ENCODE data around the gene IQGAP2.
"Not testable (repeated sequence)": the region's sequence is repeated elsewhere in the genome, so short reads cannot be mapped to it uniquely, and the experiment has no call there.

IQGAP2 gene

GRCh38 chr5:76500633-76501393 lies 97.7 kb downstream of the IQGAP2 start:
- peak; percentile 20 for DNase-seq (ENCODE audit: low read depth)

GRCh38 chr5:76503929-76504328 lies 100.8 kb downstream of the IQGAP2 start:
- DNase-seq (ENCODE audit: low read depth), result no peak

DNA sequence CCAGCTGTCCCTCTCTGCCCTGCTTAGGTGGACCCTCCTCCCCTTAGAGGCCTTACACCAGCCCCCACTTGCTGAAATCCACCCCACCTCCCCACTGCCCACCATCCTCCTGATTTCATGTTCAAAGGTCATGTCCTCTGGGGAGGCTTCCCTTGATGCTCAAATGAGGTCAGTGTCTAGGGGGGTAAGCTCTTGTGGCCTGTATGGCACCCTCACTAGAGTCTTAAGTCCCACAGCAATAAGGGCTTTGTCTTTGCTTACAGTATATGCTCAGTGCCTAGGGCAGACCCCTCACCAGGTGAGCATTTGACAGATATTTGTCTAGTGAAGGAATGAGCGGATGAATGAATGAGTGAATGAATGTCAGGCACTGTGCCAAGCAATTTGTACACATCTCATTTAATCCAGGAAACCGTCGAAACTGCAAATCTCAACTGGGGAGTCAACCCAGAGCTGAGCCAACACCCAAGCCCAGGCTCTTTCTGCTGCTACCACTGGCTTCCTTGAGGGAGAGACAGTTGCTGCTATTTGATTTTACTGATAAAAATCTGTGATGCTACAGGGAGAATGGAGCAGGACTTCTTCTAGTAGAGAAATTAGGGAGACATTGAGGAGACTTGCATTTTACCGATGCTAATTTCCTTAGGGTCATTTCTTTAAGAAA lies 101.9 kb downstream of the IQGAP2 start:
- DNase-seq (ENCODE audit: low read depth), result no peak

DNA sequence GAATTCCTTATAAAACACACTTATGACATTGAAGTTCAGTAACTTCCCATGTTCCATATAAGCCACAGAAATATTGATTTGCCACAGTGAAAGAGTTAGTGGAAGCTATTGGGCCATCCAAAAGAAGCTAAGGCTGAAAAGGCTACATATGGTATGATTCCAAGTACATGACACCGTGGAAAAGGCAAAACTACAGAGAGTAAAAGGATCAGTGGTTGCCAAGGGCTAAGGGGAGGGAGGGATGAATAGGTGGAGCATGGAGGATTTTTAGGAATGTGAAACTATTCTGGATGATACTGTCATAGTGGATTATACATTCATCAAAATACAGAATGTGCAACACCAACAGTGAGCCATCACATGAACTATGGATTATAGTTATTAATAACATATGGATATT lies 110.4 kb downstream of the IQGAP2 start:
- DNase-seq (ENCODE audit: low read depth), result no peak

DNA sequence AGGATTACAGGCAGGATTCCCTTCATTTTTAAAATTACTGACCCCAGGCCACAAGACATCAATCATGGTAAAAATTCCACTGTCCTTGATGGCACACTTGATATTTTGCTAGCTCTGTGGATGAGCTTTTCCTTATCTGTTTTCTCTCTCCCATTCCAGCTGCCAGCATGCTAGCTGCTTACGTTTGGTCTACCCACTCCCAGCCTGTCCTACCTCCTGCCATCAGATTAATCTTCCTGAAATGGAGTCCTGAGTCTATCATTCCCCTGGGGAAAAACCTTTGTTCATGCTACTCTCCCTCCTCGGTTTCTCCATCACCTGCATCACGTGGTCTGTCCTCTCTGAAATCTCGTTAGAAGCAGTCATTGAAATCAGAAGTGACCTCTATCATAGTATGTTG lies 111.2 kb downstream of the IQGAP2 start:
- no peak for DNase-seq (ENCODE audit: low read depth)

GRCh38 chr5:76514713-76515112 lies 111.6 kb downstream of the IQGAP2 start:
- DNase-seq (ENCODE audit: low read depth), result no peak

GRCh38 chr5:76517334-76517733 lies 114.2 kb downstream of the IQGAP2 start:
- DNase-seq (ENCODE audit: low read depth), result no peak

DNA sequence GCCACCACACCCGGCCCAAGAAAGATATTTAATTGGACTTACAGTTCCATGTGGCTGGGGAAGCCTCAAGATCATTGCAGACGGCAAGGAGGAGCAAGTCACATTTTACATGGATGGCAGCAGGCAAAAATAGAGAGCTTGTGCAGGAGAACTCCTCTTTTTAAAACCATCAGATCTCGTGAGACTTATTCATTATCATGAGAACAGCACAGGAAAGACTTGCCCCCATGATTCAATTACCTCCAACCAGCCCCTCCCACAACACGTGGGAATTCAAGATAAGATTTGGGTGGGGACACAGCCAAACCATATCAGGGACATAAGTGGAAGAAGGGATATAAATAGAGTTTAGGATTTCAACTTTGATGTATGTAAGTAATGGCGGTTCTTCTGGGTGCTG lies 115.2 kb downstream of the IQGAP2 start:
- DNase-seq (ENCODE audit: low read depth), result not testable (repeated sequence)

DNA sequence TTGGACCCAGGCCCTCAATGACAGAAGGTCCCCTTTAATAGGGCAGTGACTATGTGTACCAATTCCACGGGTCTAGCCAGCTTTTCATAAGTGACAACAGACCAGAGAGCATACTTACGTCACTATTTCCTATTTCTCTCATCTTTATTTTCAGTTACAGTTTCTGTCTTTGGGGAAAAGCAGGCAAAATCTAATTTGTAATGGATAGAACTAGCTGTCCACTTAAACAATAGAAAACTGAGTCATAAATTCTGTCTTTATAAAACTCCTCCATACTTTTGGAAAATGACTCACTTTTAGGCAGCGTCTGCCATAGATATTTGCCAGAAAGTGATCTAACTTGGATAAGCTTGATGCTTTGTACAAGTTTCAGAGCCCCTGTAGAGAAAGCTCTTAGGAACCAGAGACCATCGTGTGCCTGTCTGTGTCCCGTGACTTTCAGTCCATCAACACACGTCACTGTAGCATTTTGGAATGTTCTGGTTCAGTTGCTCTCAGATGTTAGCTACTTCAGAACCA lies 118.2 kb downstream of the IQGAP2 start:
- DNase-seq (ENCODE audit: low read depth), result peak; percentile 32

GRCh38 chr5:76522103-76522935 lies 119.2 kb downstream of the IQGAP2 start:
- DNase-seq (ENCODE audit: low read depth), result no peak

DNA sequence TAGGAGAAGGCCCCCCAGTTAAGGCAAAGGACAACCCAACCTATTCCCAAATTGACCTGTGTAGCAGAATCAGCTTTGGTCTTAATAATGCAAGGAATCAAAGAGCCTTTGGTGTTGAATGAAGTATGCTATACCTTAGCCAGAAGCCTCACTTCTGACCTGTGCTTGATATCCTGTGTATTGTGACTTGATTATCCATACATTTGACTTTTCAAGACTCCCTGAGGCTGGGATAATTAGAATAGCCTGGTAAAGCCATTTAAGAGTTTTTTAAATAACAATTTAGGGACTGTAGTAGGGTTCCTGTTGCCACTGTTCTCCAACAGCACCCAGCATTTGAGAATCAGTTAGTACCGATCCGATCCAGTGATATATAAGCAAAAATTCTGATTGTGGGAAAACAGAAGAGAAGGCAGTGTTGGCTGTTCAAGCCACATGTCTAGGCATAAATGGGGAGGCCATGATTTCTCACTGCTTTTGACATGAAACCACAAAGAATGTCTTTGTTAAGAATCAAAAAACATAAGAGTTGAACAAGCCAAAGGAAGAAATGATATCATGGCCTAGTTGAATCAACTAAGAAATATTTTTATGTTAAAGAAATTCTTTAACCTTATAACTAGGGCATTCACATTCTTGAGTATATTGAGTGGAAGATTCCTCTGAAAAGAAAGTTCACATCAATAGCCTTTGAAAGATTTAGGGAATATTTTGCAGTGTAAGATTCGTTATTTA lies 121.2 kb downstream of the IQGAP2 start:
- DNase-seq (ENCODE audit: low read depth), result no peak

DNA sequence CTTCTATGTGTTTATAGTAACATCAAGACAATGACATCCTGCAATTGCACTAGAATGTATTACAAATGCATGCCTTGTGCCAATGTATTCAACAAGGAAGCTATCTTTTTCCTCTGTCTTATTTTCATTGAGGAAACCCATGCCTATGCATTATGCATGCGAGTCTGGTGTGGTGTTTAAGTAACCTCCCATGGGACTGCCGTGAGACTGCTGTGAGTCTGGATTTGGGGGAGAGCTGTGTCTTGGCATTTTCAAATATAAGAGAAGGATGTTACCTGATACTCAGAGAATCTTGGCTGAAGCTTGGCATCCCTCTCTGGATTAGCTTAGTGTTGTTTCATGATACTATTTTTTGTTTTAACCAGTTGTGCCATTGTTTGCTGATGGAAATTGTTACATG lies 121.8 kb downstream of the IQGAP2 start:
- no peak for DNase-seq (ENCODE audit: low read depth)

DNA sequence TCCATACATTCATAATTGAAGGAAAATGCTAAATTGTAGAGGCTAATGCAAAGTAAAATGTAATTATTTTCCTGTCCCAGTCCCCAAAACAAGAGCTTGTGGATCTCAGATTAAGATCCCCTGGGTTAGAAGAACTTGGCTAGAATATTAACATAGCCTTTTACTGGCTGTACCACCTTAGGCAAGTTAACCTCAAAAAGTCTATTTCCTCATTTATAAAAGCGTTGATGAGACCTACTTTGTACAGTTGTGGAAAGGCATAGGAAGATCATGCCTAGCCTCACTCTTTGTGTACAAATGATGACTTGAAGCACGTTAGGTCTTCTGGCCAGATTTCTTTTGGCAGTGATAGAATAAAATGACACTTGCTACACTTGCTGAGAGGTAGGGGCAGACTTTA lies 122.9 kb downstream of the IQGAP2 start:
- DNase-seq (ENCODE audit: low read depth), result no peak

DNA sequence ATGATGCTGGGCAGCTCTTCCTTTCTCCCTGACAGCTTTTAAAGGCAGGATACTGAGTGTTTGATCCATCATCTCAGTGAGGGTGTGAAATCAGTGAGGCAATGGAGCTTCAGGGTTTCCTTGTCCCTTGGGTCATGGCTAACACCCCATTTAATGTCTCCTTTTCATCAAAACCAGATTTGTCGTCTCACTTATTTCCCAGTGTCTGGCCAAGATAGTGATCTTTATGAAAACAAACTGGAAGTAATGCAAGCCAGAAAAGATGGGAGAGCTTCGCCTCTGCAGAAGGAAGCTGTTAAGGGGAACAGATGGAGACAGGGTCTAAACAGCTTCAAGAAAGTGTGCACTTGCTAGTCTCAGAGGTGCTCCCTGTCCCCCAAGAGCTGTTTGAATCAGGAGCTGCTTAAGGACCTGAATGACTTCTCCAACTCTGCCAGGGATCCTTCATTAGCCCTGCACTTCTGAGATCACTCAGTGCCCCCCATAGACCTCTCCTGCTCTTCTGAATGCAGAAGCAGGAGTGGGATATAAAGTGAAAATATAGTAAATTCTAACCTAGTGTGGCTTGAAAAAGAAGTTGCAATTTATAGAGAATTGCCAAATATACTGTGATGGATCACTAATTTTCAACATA lies 124.0 kb downstream of the IQGAP2 start:
- DNase-seq (ENCODE audit: low read depth), result peak; percentile 16

DNA sequence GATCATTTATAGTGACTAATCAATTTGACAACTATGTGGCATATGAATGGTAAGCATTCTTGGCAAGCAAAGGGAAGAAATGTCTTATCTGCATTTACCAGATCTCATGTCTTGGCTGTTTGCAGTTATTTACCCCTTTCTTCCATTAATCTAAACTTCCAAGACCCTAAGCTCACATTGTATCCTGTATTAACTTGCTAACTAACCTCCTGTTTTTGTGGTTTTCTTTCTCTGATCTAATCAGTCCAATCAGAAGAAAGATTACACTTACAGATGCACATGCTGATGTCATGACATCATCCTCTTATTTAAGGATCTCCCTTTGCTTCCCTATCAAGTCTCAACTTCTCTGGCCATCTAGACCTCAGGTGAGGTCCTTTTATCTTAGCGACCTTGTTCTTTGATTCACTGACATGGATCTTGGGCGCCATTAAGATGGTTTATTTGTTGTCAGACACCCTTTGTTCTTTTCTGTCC lies 124.6 kb downstream of the IQGAP2 start:
- peak; percentile 31 for DNase-seq (ENCODE audit: low read depth)

DNA sequence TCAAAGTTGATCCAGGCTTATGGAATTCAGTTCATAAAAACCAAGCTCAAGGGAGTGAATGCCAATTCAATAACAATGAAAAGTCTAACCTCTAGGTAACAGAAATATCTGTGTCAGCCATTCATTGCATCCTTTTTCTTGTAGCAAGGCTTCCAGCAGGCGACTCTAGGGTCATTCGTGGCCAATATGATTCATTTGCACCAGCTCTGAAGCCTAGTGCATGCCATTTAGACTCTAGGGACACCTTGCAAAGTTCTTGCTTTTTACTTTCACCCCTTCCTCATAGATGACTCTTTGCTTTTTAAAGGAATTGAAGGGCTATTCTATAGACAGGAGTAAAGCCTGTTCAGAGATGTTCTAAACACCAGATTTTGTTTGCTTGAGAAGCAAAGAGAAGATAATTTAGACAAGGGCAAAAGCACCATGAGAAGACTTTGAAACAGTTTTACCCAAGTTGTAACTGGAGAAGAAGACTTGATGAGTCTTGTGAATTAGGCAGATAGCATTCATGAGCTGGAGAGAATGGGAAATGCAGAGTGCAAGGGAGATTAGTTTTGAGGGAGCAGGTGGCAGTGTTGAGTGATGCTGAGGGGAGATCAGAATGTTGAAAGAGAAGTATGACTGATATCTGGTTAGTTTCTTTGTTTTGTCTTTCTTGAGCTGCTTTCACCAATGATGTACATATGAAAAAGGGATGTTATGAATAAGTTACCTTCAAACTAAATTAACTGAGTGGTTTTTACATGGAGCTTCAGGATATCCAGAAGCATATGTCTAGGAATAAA lies 125.7 kb downstream of the IQGAP2 start:
- no peak for DNase-seq (ENCODE audit: low read depth)

- DNase-seq (ENCODE audit: low read depth), result no peak
These were observed 126.6 kb downstream of the IQGAP2 start for GRCh38 chr5:76529464-76530344.

DNA sequence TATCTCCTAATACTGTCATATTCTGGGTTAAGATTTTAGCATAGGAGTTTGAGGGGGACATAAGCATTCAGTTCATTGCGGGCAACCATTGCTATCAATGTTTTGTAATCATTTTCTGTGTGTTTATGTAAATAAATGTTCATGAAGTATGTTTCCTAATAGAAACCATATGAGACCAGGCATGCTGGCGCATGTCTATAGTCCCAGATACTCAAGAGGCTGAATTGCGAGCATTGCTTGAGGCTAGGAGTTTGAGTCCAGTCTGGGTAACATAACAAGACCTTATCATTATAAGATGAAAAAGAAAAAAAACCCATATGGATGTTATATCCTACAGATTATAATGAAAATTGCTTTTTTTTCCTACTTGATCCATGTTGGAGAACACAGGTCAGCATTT lies 129.0 kb downstream of the IQGAP2 start:
- DNase-seq (ENCODE audit: low read depth), result no peak

DNA sequence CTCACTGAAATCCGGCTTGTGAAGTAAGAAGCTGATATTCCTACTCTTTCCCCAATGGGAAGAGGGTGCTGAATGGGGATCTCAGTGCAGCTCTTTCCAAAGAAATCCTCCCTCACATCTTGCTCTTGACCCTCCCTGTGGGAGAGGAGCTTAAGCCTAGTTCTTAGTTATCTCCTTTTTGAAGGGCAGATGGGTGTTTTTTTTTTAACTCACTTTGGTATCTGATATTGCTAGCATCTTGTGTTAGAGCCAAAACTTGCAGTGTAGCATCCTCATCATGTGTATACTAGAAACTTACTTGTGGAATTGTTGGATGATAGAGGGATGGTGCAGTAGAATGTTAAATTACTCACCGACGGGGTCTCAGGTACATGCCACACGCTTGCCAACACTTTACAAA lies 129.9 kb downstream of the IQGAP2 start:
- no peak for DNase-seq (ENCODE audit: low read depth)

Measured in EH (cell line).